ENCODE results near the gene STARD5.

DNA sequence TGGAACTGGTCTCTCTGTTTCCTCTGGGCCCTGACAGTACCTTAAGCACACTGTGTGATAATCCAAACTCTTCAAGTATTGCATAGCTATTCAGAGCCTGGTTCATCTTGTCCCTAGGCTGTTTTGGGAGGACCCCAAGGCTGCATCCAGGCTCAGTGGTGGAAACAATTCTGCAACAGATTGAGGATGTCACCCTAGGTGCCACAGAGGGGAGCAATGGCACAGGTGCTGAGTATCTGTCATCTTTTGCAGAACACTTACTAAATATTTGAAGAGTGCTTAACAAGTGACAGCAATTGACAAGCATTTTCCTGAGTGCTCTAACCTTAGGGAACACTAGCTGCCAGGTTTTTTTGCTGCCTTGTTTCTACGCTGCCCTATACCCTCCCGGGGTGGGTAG, 27.8 kb downstream of the STARD5 start:
- TF ChIP-seq EZH2 (IDR thresholded peaks at IDR 0.05), result no peak
- TF ChIP-seq, protein P1, sequence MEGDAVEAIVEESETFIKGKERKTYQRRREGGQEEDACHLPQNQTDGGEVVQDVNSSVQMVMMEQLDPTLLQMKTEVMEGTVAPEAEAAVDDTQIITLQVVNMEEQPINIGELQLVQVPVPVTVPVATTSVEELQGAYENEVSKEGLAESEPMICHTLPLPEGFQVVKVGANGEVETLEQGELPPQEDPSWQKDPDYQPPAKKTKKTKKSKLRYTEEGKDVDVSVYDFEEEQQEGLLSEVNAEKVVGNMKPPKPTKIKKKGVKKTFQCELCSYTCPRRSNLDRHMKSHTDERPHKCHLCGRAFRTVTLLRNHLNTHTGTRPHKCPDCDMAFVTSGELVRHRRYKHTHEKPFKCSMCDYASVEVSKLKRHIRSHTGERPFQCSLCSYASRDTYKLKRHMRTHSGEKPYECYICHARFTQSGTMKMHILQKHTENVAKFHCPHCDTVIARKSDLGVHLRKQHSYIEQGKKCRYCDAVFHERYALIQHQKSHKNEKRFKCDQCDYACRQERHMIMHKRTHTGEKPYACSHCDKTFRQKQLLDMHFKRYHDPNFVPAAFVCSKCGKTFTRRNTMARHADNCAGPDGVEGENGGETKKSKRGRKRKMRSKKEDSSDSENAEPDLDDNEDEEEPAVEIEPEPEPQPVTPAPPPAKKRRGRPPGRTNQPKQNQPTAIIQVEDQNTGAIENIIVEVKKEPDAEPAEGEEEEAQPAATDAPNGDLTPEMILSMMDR (IDR thresholded peaks at IDR 0.05), result no peak
